Right ventricle myocardium superior (tissue), 1 donor: Measurements from ENCODE around the gene NEK8. TPM values are rescaled to one million over a fixed set of nuclear protein-coding genes. Genes with fewer than 3 reads are reported as not detected.
A peak's percentile ranks its signal among the peaks of the same experiment; 100 is the strongest.

Experiments
- ATAC-seq: fragments of 200-7000 bp; cut with Tn5 transposase; one replicate; pipeline ENCODE4 v1.9.1; 2020; ENCODE audit warnings: mild to moderate bottlenecking; ENCODE audit not compliant: poor library complexity
- DNase-seq: peaks from one replicate; pipeline ENCODE4 v3.0.0-alpha.2; 2020
- intact Hi-C: fragments of 100-400 bp; cut with DNase I; formaldehyde crosslinking; loops from one replicate; pipeline ENCODE4 v1.11.2; 2022
- total RNA-seq: library from RNA; stranded (reverse); fragmentation: NEBNext Ultra II Directional; extraction: Animal tissue kit (Norgen Biotek cat#: 25700); gene quantifications from one replicate; pipeline ENCODE4 v1.2.1, GENCODE V29; 2021
- donor health status: DM: no; HTN: yes; CAD: no; lungs with severe emphysema.

The NEK8 gene
- total RNA-seq, 1 donor from 2014 or later, result 0.30 TPM

- peak; percentile 2 for DNase-seq
- intact Hi-C loops, result no loop called here
- no peak for ATAC-seq
Observed at GRCh38 chr17:28740406-28741357, 12.1 kb downstream of the NEK8 start.

GRCh38 chr17:28741358-28742349 is 13.1 kb downstream of the NEK8 start:
- ATAC-seq (no peak), DNase-seq (peak; percentile 43)
- intact Hi-C loops, result no loop called here

GRCh38 chr17:28743243-28744103 is 14.9 kb downstream of the NEK8 start, which contains the start of gene TRAF4:
TRAF4 (plus strand) TSS chr17:28744011; CDS start chr17:28744113, 102 bp downstream.
- peak; percentile 94 for ATAC-seq
- intact Hi-C loops, result no loop called here
- peak; percentile 89 for DNase-seq

- intact Hi-C loops, result no loop called here
- peak; percentile 56 for DNase-seq
- peak; percentile 23 for ATAC-seq
Observed at GRCh38 chr17:28744104-28744971, 15.8 kb downstream of the NEK8 start.

GRCh38 chr17:28744972-28745785 is 16.6 kb downstream of the NEK8 start:
- peak; percentile 6 for ATAC-seq
- intact Hi-C loops, result no loop called here
- peak; percentile 54 for DNase-seq

- peak; percentile 40 for DNase-seq
- ATAC-seq, result no peak
Observed at GRCh38 chr17:28745786-28746411, 17.3 kb downstream of the NEK8 start.

GRCh38 chr17:28746611-28747050 is 18.0 kb downstream of the NEK8 start:
- intact Hi-C loops, result no loop called here
- DNase-seq, result no peak
- no peak for ATAC-seq

More at GRCh38 chr17:28745786-28746411, 17.3 kb downstream of the NEK8 start:
- intact Hi-C loops, result no loop called here

- intact Hi-C loops, result no loop called here
- ATAC-seq (no peak), DNase-seq (peak; percentile 34)
Observed at GRCh38 chr17:28747051-28747691, 18.6 kb downstream of the NEK8 start.

- DNase-seq, result peak; percentile 33
- intact Hi-C loops, result no loop called here
- ATAC-seq, result no peak
Observed at GRCh38 chr17:28747801-28748750, 19.5 kb downstream of the NEK8 start.

- intact Hi-C loops, result no loop called here
- DNase-seq (peak; percentile 39), ATAC-seq (no peak)
Observed at GRCh38 chr17:28748852-28749515, 20.4 kb downstream of the NEK8 start.

GRCh38 chr17:28749516-28750177 is 21.1 kb downstream of the NEK8 start:
- DNase-seq, result peak; percentile 30

GRCh38 chr17:28750178-28751047 is 21.8 kb downstream of the NEK8 start:
- DNase-seq (peak; percentile 97), ATAC-seq (peak; percentile 90)
- intact Hi-C loops, result no loop called here

More at GRCh38 chr17:28749516-28750177, 21.1 kb downstream of the NEK8 start:
- ATAC-seq, result no peak
- intact Hi-C loops, result no loop called here
